HepG2 (cell line): ENCODE data around the gene COBL. TPM values are rescaled to one million over a fixed set of nuclear protein-coding genes. Genes with fewer than 3 reads are reported as not detected.

ENCODE experiments used
- AGO1 ChIP-seq: fragments of 200-400 bp; formaldehyde crosslinking; IDR thresholded peaks from 2 replicates; pipeline ENCODE4 v1.6.1; 2017; ENCODE audit warnings: mild to moderate bottlenecking, low read depth, low read length, moderate library complexity; ENCODE audit not compliant: poor library complexity, severe bottlenecking
- CREM ChIP-seq, 2 experiments: sonication (generic) in 1 of 2; formaldehyde crosslinking in 1 of 2; IDR thresholded peaks; 2 replicates each; pipeline versions ENCODE4 v1.4.0 to v1.6.1; 2016 to 2020; ENCODE audit warnings: antibody characterized with exemption in 1 of 2, mild to moderate bottlenecking in 1 of 2, missing genetic modification reagents in 1 of 2
- EHMT2 ChIP-seq: fragments of 200-600 bp; sonication (generic); IDR thresholded peaks from 2 replicates; pipeline ENCODE4 v1.7.0; 2017; ENCODE audit warnings: antibody characterized with exemption, low read depth, low read length, borderline replicate concordance
- ERF ChIP-seq: IDR thresholded peaks from 2 replicates; pipeline ENCODE4 v1.6.1; 2018; ENCODE audit warnings: missing biosample characterization, missing genetic modification reagents
- FOXP1 ChIP-seq, 2 experiments: fragments of 450-650 bp in 1 of 2; IDR thresholded peaks; 2 replicates each; pipeline ENCODE4 v1.6.1; 2017 to 2018; ENCODE audit warnings: antibody characterized with exemption in 1 of 2
- GLI4 ChIP-seq: sonication (generic); formaldehyde crosslinking; IDR thresholded peaks from 2 replicates; pipeline ENCODE4 v1.5.1; 2020; ENCODE audit warnings: missing genetic modification reagents, mild to moderate bottlenecking, moderate library complexity, borderline replicate concordance
- GMEB1 ChIP-seq: sonication (generic); formaldehyde crosslinking; IDR thresholded peaks from 2 replicates; pipeline ENCODE4 v1.5.1; 2020; ENCODE audit warnings: missing genetic modification reagents, mild to moderate bottlenecking, borderline replicate concordance
- HNRNPLL ChIP-seq: fragments of 200-400 bp; formaldehyde crosslinking; IDR thresholded peaks from 2 replicates; pipeline ENCODE4 v1.6.1; 2017; ENCODE audit warnings: mild to moderate bottlenecking, low read depth, low read length; ENCODE audit not compliant: poor library complexity, severe bottlenecking
- KMT2B ChIP-seq: IDR thresholded peaks from 2 replicates; pipeline ENCODE4 v1.6.1; 2016; ENCODE audit warnings: missing genetic modification reagents, missing compliant biosample characterization
- RNF219 ChIP-seq: sonication (generic); formaldehyde crosslinking; IDR thresholded peaks from 2 replicates; pipeline ENCODE4 v1.5.0; 2020; ENCODE audit warnings: mild to moderate bottlenecking, missing genetic modification reagents
- SNAPC4 ChIP-seq: sonication (generic); formaldehyde crosslinking; IDR thresholded peaks from 2 replicates; pipeline ENCODE4 v1.4.0; 2020; ENCODE audit warnings: mild to moderate bottlenecking, missing genetic modification reagents
- STAG1 ChIP-seq: sonication (generic); formaldehyde crosslinking; IDR thresholded peaks from 2 replicates; pipeline ENCODE4 v1.4.0; 2020; ENCODE audit warnings: missing genetic modification reagents
- TOPORS ChIP-seq: sonication (generic); formaldehyde crosslinking; IDR thresholded peaks from 2 replicates; pipeline ENCODE4 v1.8.0; 2023; ENCODE audit warnings: mild to moderate bottlenecking, missing genetic modification reagents
- TRAFD1 ChIP-seq: sonication (generic); formaldehyde crosslinking; IDR thresholded peaks from 2 replicates; pipeline ENCODE4 v1.5.1; 2020; ENCODE audit warnings: missing genetic modification reagents, mild to moderate bottlenecking, borderline replicate concordance
- ZNF432 ChIP-seq: sonication (generic); formaldehyde crosslinking; IDR thresholded peaks from 2 replicates; pipeline ENCODE4 v1.5.0; 2020; ENCODE audit warnings: missing genetic modification reagents, mild to moderate bottlenecking, borderline replicate concordance
- ZNF441 ChIP-seq: sonication (generic); formaldehyde crosslinking; IDR thresholded peaks from 2 replicates; pipeline ENCODE4 v1.7.0; 2021; ENCODE audit warnings: missing genetic modification reagents, borderline replicate concordance
- ZNF569 ChIP-seq: sonication (generic); formaldehyde crosslinking; IDR thresholded peaks from 2 replicates; pipeline ENCODE4 v1.5.0; 2020; ENCODE audit warnings: mild to moderate bottlenecking, missing genetic modification reagents, moderate library complexity, borderline replicate concordance
- ZNF570 ChIP-seq: sonication (generic); formaldehyde crosslinking; IDR thresholded peaks from 2 replicates; pipeline ENCODE4 v1.4.0; 2020; ENCODE audit warnings: mild to moderate bottlenecking, missing genetic modification reagents, borderline replicate concordance
- polyA plus RNA-seq, 8 experiments: library from polyadenylated mRNA; depleted of rRNA in 3 of 8; stranded (reverse) in 7 of 8; unstranded in 1 of 8; fragments of >200 nt; fragmentation: Illumina TruSeq in 4 of 8; extraction: Trizol in 4 of 8; gene quantifications; 2 replicates each; pipeline versions ENCODE4 v1.2.1 to v1.2.3, GENCODE V29; 2011 to 2016; ENCODE audit warnings: low read depth in 4 of 8, missing spikeins in 1 of 8, mixed read lengths in 1 of 8; ENCODE audit not compliant: insufficient read depth in 1 of 8
- total RNA-seq, 5 experiments: library from RNA; depleted of rRNA; stranded (reverse); fragments of >200 nt; fragmentation: Illumina TruSeq; extraction: Trizol; gene quantifications; 2 replicates each; pipeline ENCODE4 v1.2.3, GENCODE V29; 2016; ENCODE audit warnings: low read depth in 1 of 5

Gene COBL
- total and polyA plus RNA-seq, 2 of the 13 experiments (the other 11 are each of a cell fraction or from before 2014, with no cell fraction given), result 3.8 to 4.9 TPM

- TF ChIP-seq ZNF432 (no peak), ZNF569 (CRISPR knock-in tag) (no peak), ZNF441 (CRISPR knock-in tag) (no peak), KMT2B (CRISPR knock-in tag) (no peak), STAG1 (CRISPR knock-in tag) (no peak), SNAPC4 (no peak), GLI4 (CRISPR knock-in tag) (no peak), ERF (CRISPR knock-in tag) (0 out of 2 replicates have a peak, but pooled peaks have one; percentile 27), TRAFD1 (CRISPR knock-in tag) (no peak), FOXP1 (IDR thresholded peaks at IDR 0.05) (peak; percentile 96), FOXP1 (CRISPR knock-in tag; IDR thresholded peaks at IDR 0.05) (peak; percentile 93), GMEB1 (CRISPR knock-in tag) (peak; percentile 41; the same call in 1 of the 2 replicates), AGO1 (no peak), HNRNPLL (no peak), CREM (IDR thresholded peaks at IDR 0.05) (peak; percentile 11; the same call in 1 of the 2 replicates), CREM (CRISPR knock-in tag; IDR thresholded peaks at IDR 0.05) (no peak), EHMT2 (no peak), RNF219 (no peak), TOPORS (CRISPR knock-in tag) (peak; percentile 48; the same call in 1 of the 2 replicates), ZNF570 (no peak)
Measured at GRCh38 chr7:51328351-51328801, 11.8 kb upstream of the COBL start (continued).
